NT2/D1 (cell line): ENCODE measurements around the gene ZNF316.
A peak's percentile ranks its signal among the peaks of the same experiment; 100 is the strongest.
"Not testable (repeated sequence)": the region's sequence is repeated elsewhere in the genome, so short reads cannot be mapped to it uniquely, and the experiment has no call there.

ENCODE experiments used
- DNase-seq: peaks from one replicate; pipeline ENCODE4 v3.0.0-alpha.2; 2011; ENCODE audit warnings: low read depth, low spot score
- H3K27me3 ChIP-seq: 2 replicates; pipeline ENCODE4 v1.6.0; 2011; ENCODE audit warnings: mild to moderate bottlenecking; ENCODE audit not compliant: insufficient read length, insufficient read depth
- H3K36me3 ChIP-seq: 2 replicates; pipeline ENCODE4 v1.6.1; 2011; ENCODE audit warnings: mild to moderate bottlenecking, low read length, mixed read lengths; ENCODE audit not compliant: insufficient read depth, insufficient read length
- H3K4me1 ChIP-seq: 2 replicates; pipeline ENCODE4 v1.5.1; 2011; ENCODE audit not compliant: insufficient read depth, insufficient read length
- H3K4me3 ChIP-seq: 2 replicates; pipeline ENCODE4 v1.5.1; 2011; ENCODE audit warnings: low read depth; ENCODE audit not compliant: insufficient read length
- H3K9ac ChIP-seq: 2 replicates; pipeline ENCODE4 v1.6.0; 2011; ENCODE audit warnings: low read depth; ENCODE audit not compliant: insufficient read length
- H3K9me3 ChIP-seq: 2 replicates; pipeline ENCODE4 v1.5.1; 2011; ENCODE audit warnings: mild to moderate bottlenecking, low read length; ENCODE audit not compliant: insufficient read depth
- SUZ12 ChIP-seq: IDR thresholded peaks from 2 replicates; pipeline ENCODE4 v1.6.1; 2011; ENCODE audit not compliant: insufficient read length, insufficient read depth; ENCODE audit errors: extremely low read depth
- YY1 ChIP-seq: IDR thresholded peaks from 2 replicates; pipeline ENCODE4 v1.6.1; 2011; ENCODE audit not compliant: insufficient read length, insufficient read depth
- ZNF274 ChIP-seq: IDR thresholded peaks from 2 replicates; pipeline ENCODE4 v1.6.1; 2011; ENCODE audit warnings: mild to moderate bottlenecking, low read depth, low read length

Gene ZNF316

GRCh38 chr7:6622134-6622710 is 14.9 kb upstream of the ZNF316 start:
- H3K4me3 ChIP-seq, result no peak overlapping the region
- H3K4me1 ChIP-seq, result no peaks in the 10 kb centered on the region
- DNase-seq, result no peak
- H3K9me3 ChIP-seq, result no peaks in the 10 kb centered on the region
- H3K9ac ChIP-seq, result no peak overlapping the region
- peaks cover 30% of the 10 kb centered on the region for H3K36me3 ChIP-seq
- no peaks in the 10 kb centered on the region for H3K27me3 ChIP-seq
- TF ChIP-seq SUZ12, result no peak
- no peak for TF ChIP-seq ZNF274
- TF ChIP-seq YY1, result no peak

- TF ChIP-seq SUZ12, result no peak
- TF ChIP-seq ZNF274, result no peak
- no peak for TF ChIP-seq YY1
- Histone ChIP-seq H3K9me3 (no peaks in the 10 kb centered on the region), H3K4me1 (no peaks in the 10 kb centered on the region), H3K36me3 (peaks cover 30% of the 10 kb centered on the region), H3K27me3 (no peaks in the 10 kb centered on the region), H3K4me3 (no peak overlapping the region), H3K9ac (no peak overlapping the region)
- DNase-seq, result no peak
Observed at GRCh38 chr7:6623589-6624245, 13.4 kb upstream of the ZNF316 start.

- TF ChIP-seq ZNF274 (no peak), SUZ12 (no peak), YY1 (no peak)
- H3K9ac ChIP-seq, result no peak overlapping the region
Observed at GRCh38 chr7:6624246-6624611, 12.9 kb upstream of the ZNF316 start.

GRCh38 chr7:6628045-6628444 is 9.1 kb upstream of the ZNF316 start:
- H3K4me3 ChIP-seq, result no peak overlapping the region
- no peaks in the 10 kb centered on the region for H3K9me3 ChIP-seq
- H3K9ac ChIP-seq, result no peak overlapping the region
- TF ChIP-seq SUZ12, result no peak
- no peak for TF ChIP-seq YY1
- TF ChIP-seq ZNF274, result no peak
- H3K36me3 ChIP-seq, result peaks cover 12% of the 10 kb centered on the region
- peaks cover 6% of the 10 kb centered on the region for H3K4me1 ChIP-seq
- no peak for DNase-seq
- H3K27me3 ChIP-seq, result no peaks in the 10 kb centered on the region

More at GRCh38 chr7:6624246-6624611, 12.9 kb upstream of the ZNF316 start:
- H3K36me3 ChIP-seq, result peaks cover 30% of the 10 kb centered on the region
- H3K4me3 ChIP-seq, result no peak overlapping the region
- no peaks in the 10 kb centered on the region for H3K4me1 ChIP-seq
- no peak for DNase-seq
- no peaks in the 10 kb centered on the region for H3K9me3 ChIP-seq
- H3K27me3 ChIP-seq, result no peaks in the 10 kb centered on the region

GRCh38 chr7:6630007-6630849 is 6.9 kb upstream of the ZNF316 start:
- Histone ChIP-seq H3K27me3 (no peaks in the 10 kb centered on the region), H3K4me1 (peaks cover 6% of the 10 kb centered on the region), H3K9ac (no peak overlapping the region), H3K9me3 (no peaks in the 10 kb centered on the region), H3K4me3 (no peak overlapping the region), H3K36me3 (no peaks in the 10 kb centered on the region)
- TF ChIP-seq SUZ12 (no peak), ZNF274 (no peak), YY1 (no peak)
- no peak for DNase-seq

- Histone ChIP-seq H3K9ac (peak overlapping the region; percentile 22), H3K4me1 (peaks cover 10% of the 10 kb centered on the region), H3K9me3 (no peaks in the 10 kb centered on the region), H3K27me3 (no peaks in the 10 kb centered on the region), H3K4me3 (no peak overlapping the region), H3K36me3 (no peaks in the 10 kb centered on the region)
- DNase-seq, result no peak
- TF ChIP-seq SUZ12 (no peak), YY1 (no peak), ZNF274 (no peak)
Observed at GRCh38 chr7:6631605-6632004, 5.5 kb upstream of the ZNF316 start.

GRCh38 chr7:6634021-6634420 is 3.1 kb upstream of the ZNF316 start:
- no peak for DNase-seq
- Histone ChIP-seq H3K9ac (no peak overlapping the region), H3K9me3 (no peaks in the 10 kb centered on the region), H3K36me3 (peaks cover 6% of the 10 kb centered on the region), H3K4me3 (no peak overlapping the region), H3K27me3 (no peaks in the 10 kb centered on the region), H3K4me1 (peaks cover 10% of the 10 kb centered on the region)
- TF ChIP-seq SUZ12 (no peak), YY1 (no peak), ZNF274 (no peak)

- not testable (repeated sequence) for DNase-seq, H3K9ac ChIP-seq, H3K27me3 ChIP-seq, H3K4me1 ChIP-seq, H3K9me3 ChIP-seq, H3K4me3 ChIP-seq
- peaks cover 16% of the 10 kb centered on the region for H3K36me3 ChIP-seq
Observed at GRCh38 chr7:6634971-6635370, 2.1 kb upstream of the ZNF316 start.
